ENCODE results near the gene SLC11A1. TPM values are rescaled to one million over a fixed set of nuclear protein-coding genes. Genes with fewer than 3 reads are reported as not detected.

SLC11A1 gene
- total and polyA plus RNA-seq, 2 donors (not counting 1 experiment from before 2014, with no cell fraction given) = 6.5 to 65.3 TPM

GRCh38 chr2:218432676-218433365 is 50.7 kb downstream of the SLC11A1 start:
- Histone ChIP-seq H3K4me1 (ENCODE audit: control insufficient read depth in 2 of 2, insufficient read depth in 2 of 2, low read length in 2 of 2) (no peaks in the 10 kb centered on the region), H3K4me3 (ENCODE audit: control extremely low read depth in 1 of 5, extremely low read depth in 1 of 5, insufficient read depth in 1 of 5, low read depth in 2 of 5, low read length in 4 of 5) (no peak overlapping the region), H3K36me3 (replicated peaks in 1 of 2; ENCODE audit: control extremely low read depth in 1 of 2, control insufficient read depth in 1 of 2, extremely low read depth in 1 of 2, insufficient read depth in 2 of 2, low read length in 1 of 2) (no peaks in the 10 kb centered on the region), H3K4me2 (replicated peaks; ENCODE audit: low read depth, low read length, poor library complexity, severe bottlenecking) (no peak overlapping the region), H3K27me3 (replicated peaks in 1 of 4; ENCODE audit: control extremely low read depth in 1 of 4, control insufficient read depth in 3 of 4, insufficient read depth in 4 of 4, low read length in 3 of 4) (peaks cover 0 to 9% (median 0%) of the 10 kb centered on the region in 4 experiments), H3K9me3 (ENCODE audit: control extremely low read depth in 1 of 3, control insufficient read depth in 2 of 3, insufficient read depth in 1 of 3, low read length in 2 of 3) (no peaks in the 10 kb centered on the region), H3K27ac (ENCODE audit: low read length in 2 of 2) (no peak overlapping the region), H3K9ac (ENCODE audit: low read length) (no peak overlapping the region), H3K79me2 (ENCODE audit: control insufficient read depth, insufficient read depth, low read length) (no peaks in the 10 kb centered on the region), H4K20me1 (ENCODE audit: control insufficient read depth, insufficient read depth, low read length, poor library complexity, severe bottlenecking) (no peaks in the 10 kb centered on the region), H2AFZ (ENCODE audit: insufficient read depth, low read depth, low read length, poor library complexity, severe bottlenecking) (no peak overlapping the region)
- H3K27ac Mint-ChIP-seq = no peak overlapping the region
- ChIA-PET CTCF (no interaction called here), POLR2A (no interaction called here)
- intact Hi-C loops (cut with micrococcal nuclease) = no loop called here
- peaks cover 3% of the 10 kb centered on the region for H3K4me1 Mint-ChIP-seq
- no peak for DNase-seq
- TF ChIP-seq EZH2 (IDR thresholded peaks at IDR 0.05; ENCODE audit: borderline replicate concordance, insufficient read depth, low read depth, low read length, poor library complexity, severe bottlenecking) (no peak), CTCF (IDR thresholded peaks at IDR 0.05) (no peak)
- no peak overlapping the region for H3K4me3 Mint-ChIP-seq
- WGBS (ENCODE audit: insufficient coverage) = 95% methylated on average over 6 of the region's 8 CpGs
- peaks cover 10% of the 10 kb centered on the region for H3K27me3 Mint-ChIP-seq
- ATAC-seq (ENCODE audit: low read depth) = no peak
- H3K9me3 Mint-ChIP-seq (ENCODE audit: insufficient read depth) = no peaks in the 10 kb centered on the region

DNA sequence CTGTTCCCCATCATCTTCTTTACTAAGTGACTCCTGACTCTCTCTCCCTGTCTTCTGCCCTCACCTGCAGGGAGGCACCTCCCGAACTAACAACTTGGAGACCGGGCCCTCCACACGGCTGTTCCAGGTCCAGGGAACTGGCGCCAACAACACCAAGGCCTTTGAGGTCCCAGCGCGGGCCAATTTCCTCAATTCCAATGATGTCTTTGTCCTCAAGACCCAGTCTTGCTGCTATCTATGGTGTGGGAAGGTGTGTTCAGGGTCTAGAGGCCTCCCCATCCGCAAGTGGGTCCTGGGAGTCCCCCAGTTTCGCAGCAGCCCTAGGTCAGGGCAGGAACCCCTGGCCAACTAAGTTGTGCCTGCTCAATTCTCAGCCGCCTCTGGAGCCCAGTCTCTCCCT is 52.4 kb downstream of the SLC11A1 start:
- WGBS (ENCODE audit: insufficient coverage) = 92% methylated on average over 3 of the region's 9 CpGs
- Histone ChIP-seq H3K27ac (ENCODE audit: low read length in 2 of 2) (no peak overlapping the region), H3K9me3 (ENCODE audit: control extremely low read depth in 1 of 3, control insufficient read depth in 2 of 3, insufficient read depth in 1 of 3, low read length in 2 of 3) (no peaks in the 10 kb centered on the region), H3K27me3 (replicated peaks in 1 of 4; ENCODE audit: control extremely low read depth in 1 of 4, control insufficient read depth in 3 of 4, insufficient read depth in 4 of 4, low read length in 3 of 4) (peaks cover 0 to 9% (median 0%) of the 10 kb centered on the region in 4 experiments), H3K4me2 (replicated peaks; ENCODE audit: low read depth, low read length, poor library complexity, severe bottlenecking) (no peak overlapping the region), H4K20me1 (ENCODE audit: control insufficient read depth, insufficient read depth, low read length, poor library complexity, severe bottlenecking) (no peaks in the 10 kb centered on the region), H3K4me3 (ENCODE audit: control extremely low read depth in 1 of 5, extremely low read depth in 1 of 5, insufficient read depth in 1 of 5, low read depth in 2 of 5, low read length in 4 of 5) (no peak overlapping the region), H3K9ac (ENCODE audit: low read length) (no peak overlapping the region), H3K79me2 (ENCODE audit: control insufficient read depth, insufficient read depth, low read length) (no peaks in the 10 kb centered on the region), H3K36me3 (replicated peaks in 1 of 2; ENCODE audit: control extremely low read depth in 1 of 2, control insufficient read depth in 1 of 2, extremely low read depth in 1 of 2, insufficient read depth in 2 of 2, low read length in 1 of 2) (no peaks in the 10 kb centered on the region), H3K4me1 (ENCODE audit: control insufficient read depth in 2 of 2, insufficient read depth in 2 of 2, low read length in 2 of 2) (peaks cover 12 to 15% of the 10 kb centered on the region in 2 donors), H2AFZ (ENCODE audit: insufficient read depth, low read depth, low read length, poor library complexity, severe bottlenecking) (no peak overlapping the region)
- Mint-ChIP-seq H3K4me3 (no peak overlapping the region), H3K4me1 (peaks cover 17% of the 10 kb centered on the region), H3K9me3 (ENCODE audit: insufficient read depth) (no peaks in the 10 kb centered on the region), H3K27me3 (peaks cover 10% of the 10 kb centered on the region), H3K27ac (no peak overlapping the region)
- no peak for TF ChIP-seq EZH2 (IDR thresholded peaks at IDR 0.05; ENCODE audit: borderline replicate concordance, insufficient read depth, low read depth, low read length, poor library complexity, severe bottlenecking)
- no peak for TF ChIP-seq CTCF (IDR thresholded peaks at IDR 0.05)
- intact Hi-C loops (cut with micrococcal nuclease) = no loop called here
- ATAC-seq (ENCODE audit: low read depth) (no peak), DNase-seq (no peak)
- CTCF ChIA-PET = no interaction called here
- POLR2A ChIA-PET = no interaction called here

All from B cell (primary cell).